ENCODE measurements around the gene DIPK2A. TPM values are rescaled to one million over a fixed set of nuclear protein-coding genes. Genes with fewer than 3 reads are reported as not detected.
A peak's percentile ranks its signal among the peaks of the same experiment; 100 is the strongest.

Gene DIPK2A
- total RNA-seq, 1 experiment from 2014 or later: 41.9 TPM

- H3K4me3 ChIP-seq (ENCODE audit: low read length): peak overlapping the region; percentile 95
- peak overlapping the region; percentile 87 for H3K9ac ChIP-seq (ENCODE audit: low read length)
These were observed 757 bp upstream of the DIPK2A start for GRCh38 chr3:143970773-143971358.

GRCh38 chr3:143972155-143972504, 507 bp downstream of the DIPK2A start:
- H3K27ac ChIP-seq (ENCODE audit: low read length): peak overlapping the region; percentile 86
- no peaks in the 10 kb centered on the region for H3K27me3 ChIP-seq (ENCODE audit: low read length)
- H3K9me2 ChIP-seq (replicated peaks; ENCODE audit: insufficient read depth, low read length): no peaks in the 10 kb centered on the region
- H3K36me3 ChIP-seq (ENCODE audit: insufficient read depth, low read length): no peaks in the 10 kb centered on the region
- DNase-seq: no peak
- peak overlapping the region; percentile 87 for H3K9ac ChIP-seq (ENCODE audit: low read length)
- peaks cover 43% of the 10 kb centered on the region for H3K79me2 ChIP-seq (ENCODE audit: low read length)
- peak overlapping the region; percentile 95 for H2AFZ ChIP-seq (ENCODE audit: low read length)
- peaks cover 43% of the 10 kb centered on the region for H3K4me1 ChIP-seq (ENCODE audit: low read length)
- peak overlapping the region; percentile 92 for H3K4me2 ChIP-seq (ENCODE audit: low read depth, low read length, poor library complexity, severe bottlenecking)
- H3K9me3 ChIP-seq (ENCODE audit: low read length): no peaks in the 10 kb centered on the region
- H4K20me1 ChIP-seq (ENCODE audit: insufficient read depth, low read depth, low read length): peaks cover 38% of the 10 kb centered on the region
- peak overlapping the region; percentile 95 for H3K4me3 ChIP-seq (ENCODE audit: low read length)

More at GRCh38 chr3:143970773-143971358, 757 bp upstream of the DIPK2A start:
- peak overlapping the region; percentile 86 for H3K27ac ChIP-seq (ENCODE audit: low read length)
- peak; percentile 84 for DNase-seq
- peaks cover 31% of the 10 kb centered on the region for H3K79me2 ChIP-seq (ENCODE audit: low read length)
- no peaks in the 10 kb centered on the region for H3K27me3 ChIP-seq (ENCODE audit: low read length)
- no peaks in the 10 kb centered on the region for H3K9me3 ChIP-seq (ENCODE audit: low read length)
- peak overlapping the region; percentile 92 for H3K4me2 ChIP-seq (ENCODE audit: low read depth, low read length, poor library complexity, severe bottlenecking)
- peaks cover 25% of the 10 kb centered on the region; the same call in 1 of the 2 replicates for H4K20me1 ChIP-seq (ENCODE audit: insufficient read depth, low read depth, low read length)
- no peaks in the 10 kb centered on the region for H3K9me2 ChIP-seq (replicated peaks; ENCODE audit: insufficient read depth, low read length)
- peaks cover 31% of the 10 kb centered on the region for H3K4me1 ChIP-seq (ENCODE audit: low read length)
- no peaks in the 10 kb centered on the region for H3K36me3 ChIP-seq (ENCODE audit: insufficient read depth, low read length)
- H2AFZ ChIP-seq (ENCODE audit: low read length): peak overlapping the region; percentile 95

GRCh38 chr3:143972505-143973258, 1.1 kb downstream of the DIPK2A start:
- Histone ChIP-seq H3K4me3 (ENCODE audit: low read length) (peak overlapping the region; percentile 95), H3K9me3 (ENCODE audit: low read length) (no peaks in the 10 kb centered on the region), H4K20me1 (ENCODE audit: insufficient read depth, low read depth, low read length) (peaks cover 44% of the 10 kb centered on the region), H3K4me2 (ENCODE audit: low read depth, low read length, poor library complexity, severe bottlenecking) (peak overlapping the region; percentile 92), H3K79me2 (ENCODE audit: low read length) (peaks cover 49% of the 10 kb centered on the region), H3K4me1 (ENCODE audit: low read length) (peaks cover 49% of the 10 kb centered on the region), H3K27me3 (ENCODE audit: low read length) (no peaks in the 10 kb centered on the region), H3K9ac (ENCODE audit: low read length) (peak overlapping the region; percentile 87), H2AFZ (ENCODE audit: low read length) (peak overlapping the region; percentile 64), H3K36me3 (ENCODE audit: insufficient read depth, low read length) (no peaks in the 10 kb centered on the region), H3K9me2 (replicated peaks; ENCODE audit: insufficient read depth, low read length) (no peaks in the 10 kb centered on the region), H3K27ac (ENCODE audit: low read length) (peak overlapping the region; percentile 86)
- peak; percentile 93 for DNase-seq

GRCh38 chr3:143973259-143974021, 1.8 kb downstream of the DIPK2A start:
- Histone ChIP-seq H2AFZ (ENCODE audit: low read length) (no peak overlapping the region; the same call in 1 of the 2 replicates), H3K4me3 (ENCODE audit: low read length) (peak overlapping the region; percentile 95), H3K4me2 (ENCODE audit: low read depth, low read length, poor library complexity, severe bottlenecking) (peak overlapping the region; percentile 92), H3K27me3 (ENCODE audit: low read length) (no peaks in the 10 kb centered on the region), H3K27ac (ENCODE audit: low read length) (peak overlapping the region; percentile 86), H3K9me3 (ENCODE audit: low read length) (no peaks in the 10 kb centered on the region), H3K9ac (ENCODE audit: low read length) (peak overlapping the region; percentile 87), H4K20me1 (ENCODE audit: insufficient read depth, low read depth, low read length) (peaks cover 46% of the 10 kb centered on the region), H3K9me2 (replicated peaks; ENCODE audit: insufficient read depth, low read length) (no peaks in the 10 kb centered on the region), H3K36me3 (ENCODE audit: insufficient read depth, low read length) (no peaks in the 10 kb centered on the region), H3K79me2 (ENCODE audit: low read length) (peaks cover 56% of the 10 kb centered on the region), H3K4me1 (ENCODE audit: low read length) (peaks cover 55% of the 10 kb centered on the region)
- DNase-seq: peak; percentile 92

GRCh38 chr3:143974271-143975238, 2.9 kb downstream of the DIPK2A start:
- H3K27ac ChIP-seq (ENCODE audit: low read length): no peak overlapping the region
- no peaks in the 10 kb centered on the region for H3K36me3 ChIP-seq (ENCODE audit: insufficient read depth, low read length)
- H3K4me3 ChIP-seq (ENCODE audit: low read length): peak overlapping the region; percentile 95
- no peak for DNase-seq
- no peaks in the 10 kb centered on the region for H3K9me2 ChIP-seq (replicated peaks; ENCODE audit: insufficient read depth, low read length)
- peaks cover 66% of the 10 kb centered on the region for H3K79me2 ChIP-seq (ENCODE audit: low read length)
- H4K20me1 ChIP-seq (ENCODE audit: insufficient read depth, low read depth, low read length): peaks cover 46% of the 10 kb centered on the region
- no peaks in the 10 kb centered on the region for H3K27me3 ChIP-seq (ENCODE audit: low read length)
- H3K4me1 ChIP-seq (ENCODE audit: low read length): peaks cover 55% of the 10 kb centered on the region
- H3K4me2 ChIP-seq (ENCODE audit: low read depth, low read length, poor library complexity, severe bottlenecking): peak overlapping the region; percentile 92
- H2AFZ ChIP-seq (ENCODE audit: low read length): no peak overlapping the region
- H3K9me3 ChIP-seq (ENCODE audit: low read length): no peaks in the 10 kb centered on the region
- H3K9ac ChIP-seq (ENCODE audit: low read length): peak overlapping the region; percentile 87

GRCh38 chr3:143975554-143976152, 4.0 kb downstream of the DIPK2A start:
- peak; percentile 80 for DNase-seq
- Histone ChIP-seq H3K27ac (ENCODE audit: low read length) (no peak overlapping the region), H3K27me3 (ENCODE audit: low read length) (no peaks in the 10 kb centered on the region), H3K36me3 (ENCODE audit: insufficient read depth, low read length) (no peaks in the 10 kb centered on the region), H3K4me2 (ENCODE audit: low read depth, low read length, poor library complexity, severe bottlenecking) (peak overlapping the region; percentile 92), H3K9ac (ENCODE audit: low read length) (peak overlapping the region; percentile 87), H2AFZ (ENCODE audit: low read length) (no peak overlapping the region), H3K9me2 (replicated peaks; ENCODE audit: insufficient read depth, low read length) (no peaks in the 10 kb centered on the region), H3K9me3 (ENCODE audit: low read length) (no peaks in the 10 kb centered on the region), H3K4me1 (ENCODE audit: low read length) (peaks cover 47% of the 10 kb centered on the region), H3K4me3 (ENCODE audit: low read length) (peak overlapping the region; percentile 95), H4K20me1 (ENCODE audit: insufficient read depth, low read depth, low read length) (peaks cover 46% of the 10 kb centered on the region), H3K79me2 (ENCODE audit: low read length) (peaks cover 77% of the 10 kb centered on the region)

Data from Karpas-422 (cell line).